ENCODE data around the gene ALKBH5.

DNA sequence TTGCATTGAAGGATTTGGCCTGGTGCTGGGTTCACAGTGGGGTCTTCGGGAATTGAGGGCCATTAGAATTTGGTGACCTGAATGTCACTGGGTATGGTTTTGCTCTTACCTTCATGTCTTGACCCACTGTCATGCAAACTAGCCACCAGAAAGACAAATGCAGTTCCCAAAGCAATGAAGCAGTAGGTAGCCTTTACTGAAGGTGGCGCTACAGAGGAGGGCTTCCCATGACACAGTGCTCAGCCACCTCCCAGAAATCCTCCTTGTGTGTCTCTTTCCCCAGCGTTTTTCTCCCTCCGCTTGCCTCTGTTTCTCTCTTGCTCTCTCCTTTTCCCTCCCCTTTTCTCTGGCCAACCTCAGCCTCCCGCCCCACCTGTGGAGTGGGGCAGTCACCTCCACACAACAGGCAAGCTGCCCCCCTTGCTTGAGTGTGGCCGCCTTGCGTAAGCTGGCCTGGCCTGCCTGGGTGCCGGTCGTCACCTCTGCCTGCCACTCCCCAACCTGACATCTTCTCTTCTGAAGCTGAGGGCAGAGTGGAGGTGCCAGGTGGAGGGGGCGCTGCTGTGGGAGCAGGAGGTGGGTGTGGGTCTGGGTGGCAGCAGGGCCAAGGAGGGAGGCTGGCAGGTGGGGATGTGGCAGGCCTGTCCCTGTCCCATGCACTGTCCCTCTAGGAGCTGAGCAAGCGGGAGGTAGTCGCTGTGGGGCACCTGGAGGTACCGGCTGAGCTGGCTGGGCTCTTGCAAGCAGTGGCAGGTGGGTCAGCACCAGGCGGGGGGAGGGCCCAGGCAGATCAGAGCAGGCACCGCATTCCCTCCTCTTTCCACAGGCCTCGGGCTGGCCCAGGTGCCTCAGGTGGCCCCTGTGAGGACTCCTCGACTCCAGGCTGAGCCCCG is 40.3 kb upstream of the ALKBH5 start:
- no peak for TF ChIP-seq POLR2A (IDR thresholded peaks at IDR 0.05)
- TF ChIP-seq, protein P1, sequence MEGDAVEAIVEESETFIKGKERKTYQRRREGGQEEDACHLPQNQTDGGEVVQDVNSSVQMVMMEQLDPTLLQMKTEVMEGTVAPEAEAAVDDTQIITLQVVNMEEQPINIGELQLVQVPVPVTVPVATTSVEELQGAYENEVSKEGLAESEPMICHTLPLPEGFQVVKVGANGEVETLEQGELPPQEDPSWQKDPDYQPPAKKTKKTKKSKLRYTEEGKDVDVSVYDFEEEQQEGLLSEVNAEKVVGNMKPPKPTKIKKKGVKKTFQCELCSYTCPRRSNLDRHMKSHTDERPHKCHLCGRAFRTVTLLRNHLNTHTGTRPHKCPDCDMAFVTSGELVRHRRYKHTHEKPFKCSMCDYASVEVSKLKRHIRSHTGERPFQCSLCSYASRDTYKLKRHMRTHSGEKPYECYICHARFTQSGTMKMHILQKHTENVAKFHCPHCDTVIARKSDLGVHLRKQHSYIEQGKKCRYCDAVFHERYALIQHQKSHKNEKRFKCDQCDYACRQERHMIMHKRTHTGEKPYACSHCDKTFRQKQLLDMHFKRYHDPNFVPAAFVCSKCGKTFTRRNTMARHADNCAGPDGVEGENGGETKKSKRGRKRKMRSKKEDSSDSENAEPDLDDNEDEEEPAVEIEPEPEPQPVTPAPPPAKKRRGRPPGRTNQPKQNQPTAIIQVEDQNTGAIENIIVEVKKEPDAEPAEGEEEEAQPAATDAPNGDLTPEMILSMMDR (IDR thresholded peaks at IDR 0.05), result no peak
- TF ChIP-seq POLR2AphosphoS5 (IDR thresholded peaks at IDR 0.05), result no peak
- TF ChIP-seq EP300 (IDR thresholded peaks at IDR 0.05), result no peak
